HG02884 (cell line): ENCODE results near the gene ORM2.

Source experiments
- ATAC-seq: cut with Tn5 transposase; IDR thresholded peaks from one replicate; pipeline ENCODE4 v1.9.1; 2021; ENCODE audit warnings: mild to moderate bottlenecking, moderate library complexity; ENCODE audit not compliant: unreplicated experiment

Gene ORM2

DNA sequence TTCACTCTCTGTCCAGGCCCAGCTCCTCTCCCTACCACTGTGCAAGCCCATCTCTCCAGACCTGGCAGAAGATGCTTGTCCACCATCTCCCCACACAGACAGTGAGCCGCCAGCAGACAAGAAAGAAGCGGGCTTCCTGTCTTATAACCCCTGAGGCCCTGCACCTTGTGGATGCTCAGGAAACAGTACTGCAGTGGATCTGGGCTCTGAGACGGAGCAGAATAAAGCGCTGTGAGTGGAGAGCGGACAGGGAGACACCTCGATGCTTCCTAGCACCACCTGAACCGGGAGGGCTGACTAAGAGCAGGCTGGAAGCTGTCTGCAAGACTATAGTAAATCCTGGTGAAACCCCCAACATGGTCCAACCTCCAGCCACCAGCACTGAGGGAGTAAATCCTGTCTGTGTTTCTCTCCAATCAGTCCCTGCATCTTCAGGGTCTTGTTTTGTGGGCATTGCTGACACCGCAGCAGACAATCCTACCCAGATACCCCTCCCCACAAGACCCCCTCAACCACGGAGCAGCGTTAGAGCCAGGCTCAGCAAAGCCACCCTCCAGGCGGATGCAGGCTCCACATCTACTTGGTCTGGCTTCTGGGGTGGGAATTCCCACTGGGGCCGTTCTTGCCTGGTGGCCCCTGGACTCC, 18.7 kb downstream of the ORM2 start:
- no peak for ATAC-seq

DNA sequence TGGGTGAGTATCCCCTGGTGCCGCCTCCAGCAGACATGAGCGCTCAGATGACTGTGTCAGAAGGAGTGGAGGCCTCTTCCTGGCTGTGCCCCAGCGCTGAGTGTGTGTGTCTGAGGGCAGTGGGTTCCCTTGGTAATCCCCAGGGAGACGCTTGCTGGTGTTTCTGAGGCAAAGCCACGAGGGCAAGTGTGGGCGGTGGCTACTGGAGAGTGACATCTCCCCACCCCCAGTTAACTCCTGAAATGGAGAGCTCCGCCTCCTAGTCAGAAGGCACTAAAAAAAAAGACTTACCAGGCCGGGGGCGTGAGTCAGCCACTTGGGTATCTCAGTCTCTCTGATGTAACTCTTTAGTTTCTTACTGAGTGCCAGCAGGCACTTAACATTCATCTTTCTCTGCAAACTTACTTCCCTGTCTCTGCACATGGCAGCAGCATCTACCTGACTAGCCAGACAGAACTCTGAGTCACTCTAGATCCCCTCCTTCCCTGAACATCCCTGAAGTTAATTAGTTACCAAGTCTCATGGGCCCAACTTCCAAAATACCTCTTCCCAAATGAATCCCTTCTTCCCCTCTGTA, 19.3 kb downstream of the ORM2 start:
- ATAC-seq = peak; percentile 81

DNA sequence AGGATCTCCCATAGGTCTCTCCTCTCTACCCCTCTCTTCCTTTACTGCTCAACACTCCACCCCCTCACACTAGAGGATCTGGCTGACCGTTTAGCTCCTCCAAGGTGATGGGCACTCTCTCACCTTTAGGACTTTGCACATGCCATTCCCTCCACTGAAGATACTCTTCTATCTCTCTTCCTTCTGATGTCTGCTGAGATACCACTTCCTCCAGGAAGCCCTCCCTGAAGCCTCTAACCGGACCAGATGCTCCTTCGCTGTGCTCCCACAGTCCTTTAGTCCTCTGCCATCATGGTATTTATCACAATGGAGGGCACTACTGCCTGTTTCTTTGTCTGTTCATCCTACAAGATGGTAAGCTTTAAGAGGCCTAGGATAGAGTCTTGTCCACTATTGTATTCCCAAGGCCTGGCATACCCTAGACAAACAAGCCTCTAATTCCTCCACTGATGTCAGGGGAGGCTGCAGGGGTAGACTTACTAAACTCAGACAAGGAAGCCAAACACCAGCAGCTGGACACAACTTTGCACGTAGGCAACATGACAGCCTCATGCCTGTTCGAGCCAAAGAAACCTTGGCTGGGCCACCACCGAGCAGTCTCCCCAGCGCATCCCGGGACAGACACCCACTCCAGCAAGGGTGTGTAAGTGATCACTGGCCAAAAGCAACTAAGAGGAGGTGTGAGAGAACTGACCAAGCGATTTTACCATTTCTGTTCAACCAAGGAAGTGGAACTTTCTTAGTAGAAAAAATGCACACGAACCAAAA, 20.2 kb downstream of the ORM2 start:
- ATAC-seq = no peak

DNA sequence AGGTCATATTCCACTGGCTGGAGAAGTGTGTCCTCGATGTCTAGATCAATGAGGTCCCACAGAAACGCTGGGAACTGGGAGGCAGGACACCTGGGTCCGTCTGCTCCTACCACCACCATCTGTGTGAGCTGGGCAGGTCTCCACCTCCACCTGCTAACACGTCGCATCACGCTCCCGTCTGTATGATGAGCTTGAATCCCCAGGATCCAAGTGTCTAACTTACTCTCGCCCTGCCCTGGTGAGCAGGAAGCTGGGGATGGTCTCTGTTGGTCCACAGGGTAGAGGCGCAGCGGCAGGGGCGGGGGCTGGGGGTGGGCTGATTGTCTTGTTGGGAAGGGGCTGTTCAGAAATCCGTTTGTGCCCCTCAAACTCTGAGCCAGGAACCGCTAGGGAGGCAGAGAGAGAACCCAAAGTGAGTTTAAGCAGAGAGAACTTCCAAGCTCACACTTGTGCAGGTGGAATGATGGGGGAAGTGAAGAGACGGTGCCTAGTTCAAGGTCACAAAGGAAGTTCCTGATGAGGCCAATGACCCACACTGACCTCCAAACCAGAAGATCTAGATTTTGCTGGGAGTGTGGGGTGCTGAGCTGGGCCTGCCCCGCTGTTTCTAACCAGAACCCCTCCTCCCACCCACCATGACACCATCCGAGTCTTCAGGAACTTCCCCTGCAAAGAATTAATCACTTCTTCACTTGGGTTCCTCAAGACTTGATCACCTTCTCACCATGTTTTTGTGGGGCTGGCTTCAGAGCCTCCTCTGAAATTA, 21.1 kb downstream of the ORM2 start:
- ATAC-seq = no peak

DNA sequence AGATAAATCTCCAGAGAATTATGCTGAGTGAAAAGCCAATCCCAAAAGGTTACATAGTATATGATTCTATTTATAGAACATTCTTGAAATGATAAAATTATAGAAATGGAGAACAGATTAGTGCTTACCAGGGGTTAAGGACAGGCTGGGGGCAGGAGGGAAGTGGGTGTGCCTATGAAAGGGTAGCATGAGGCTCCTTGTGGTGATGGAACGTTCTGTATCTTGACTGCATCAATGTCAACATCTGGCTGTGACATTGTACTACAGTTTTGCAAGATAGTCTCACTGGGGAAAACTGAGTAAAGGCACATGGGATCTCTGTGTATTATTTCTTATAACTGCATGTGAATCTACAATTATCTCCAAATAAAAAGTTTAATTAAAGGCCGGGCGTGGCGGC, 22.3 kb downstream of the ORM2 start:
- no peak for ATAC-seq

DNA sequence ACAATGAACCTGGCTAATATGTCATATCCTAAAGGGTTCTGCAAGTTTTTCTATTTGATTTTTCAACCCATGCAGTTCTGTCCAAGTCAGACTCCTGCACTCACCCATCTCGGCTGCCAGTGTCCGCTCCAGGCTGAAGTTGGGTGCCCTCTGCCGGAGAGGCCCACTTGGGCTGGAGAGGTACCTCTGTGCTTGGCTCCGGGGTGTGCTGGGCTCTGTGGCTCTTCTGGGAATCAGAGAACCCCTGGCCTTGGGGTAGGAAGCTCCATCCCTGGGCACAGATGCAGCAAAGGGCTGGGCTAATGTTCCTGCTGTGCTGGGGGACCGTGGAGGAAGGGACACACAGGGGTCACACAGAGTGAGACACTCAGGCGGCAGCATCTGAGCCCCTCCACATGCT, 26.2 kb downstream of the ORM2 start:
- ATAC-seq = no peak

DNA sequence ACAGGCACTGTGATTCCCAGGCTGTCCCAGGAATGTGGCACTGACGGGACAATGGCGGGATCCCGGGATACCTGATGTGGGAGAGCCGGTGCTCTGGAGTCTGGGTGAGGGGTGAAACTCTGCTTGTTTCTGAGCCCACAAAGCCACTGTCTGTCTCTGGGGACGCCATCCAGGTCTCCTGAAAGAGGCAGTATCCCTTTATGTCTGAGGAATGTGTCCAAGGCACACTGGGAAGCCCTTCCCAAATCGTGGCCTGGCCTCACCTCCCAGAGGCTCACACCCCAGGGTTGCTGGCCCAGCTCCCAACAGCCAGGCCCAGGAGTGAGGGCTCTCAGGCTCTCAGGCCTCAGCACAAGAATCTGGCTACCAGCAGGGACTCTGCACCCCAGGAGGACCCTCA, 27.1 kb downstream of the ORM2 start:
- ATAC-seq = no peak

DNA sequence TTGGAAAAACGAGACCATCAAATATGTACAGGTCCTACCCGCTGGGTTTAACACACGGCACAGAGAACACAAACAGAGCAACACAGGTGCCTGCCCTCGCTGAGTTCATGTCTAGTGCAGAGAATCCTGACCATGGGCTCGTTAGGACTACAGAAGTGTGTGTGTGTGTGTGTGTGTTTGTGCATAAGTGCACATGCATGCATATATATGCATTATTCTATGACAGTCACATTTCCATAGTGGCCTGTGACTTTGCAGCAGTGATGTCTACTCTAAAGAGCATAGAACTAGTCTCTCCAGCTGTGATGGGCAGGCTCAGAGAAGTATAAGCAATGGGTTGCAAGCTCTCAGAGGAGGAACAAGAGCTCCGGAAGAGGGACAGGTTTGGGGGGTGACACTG, 27.7 kb downstream of the ORM2 start:
- no peak for ATAC-seq

DNA sequence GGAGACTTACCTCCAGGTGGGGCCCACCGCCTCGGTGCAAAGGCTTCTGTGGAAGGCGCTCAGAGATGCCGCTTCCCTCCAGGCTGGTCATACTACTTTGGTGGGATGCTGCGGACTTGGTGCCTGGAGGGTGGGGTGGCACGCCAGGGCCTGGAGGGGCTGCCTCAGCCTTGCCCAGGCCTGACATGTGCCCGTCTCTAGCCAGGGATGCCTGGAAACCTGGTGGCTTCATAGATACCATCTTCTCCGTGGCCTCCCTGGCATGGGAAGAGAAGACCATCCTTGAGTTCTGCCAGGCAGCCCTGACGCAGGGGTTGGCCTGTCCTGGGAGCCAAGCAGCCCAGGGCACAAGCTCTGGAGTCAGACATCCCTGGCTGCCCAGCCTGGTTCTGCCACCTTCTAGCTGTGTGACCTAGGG, 28.3 kb downstream of the ORM2 start:
- ATAC-seq = no peak

DNA sequence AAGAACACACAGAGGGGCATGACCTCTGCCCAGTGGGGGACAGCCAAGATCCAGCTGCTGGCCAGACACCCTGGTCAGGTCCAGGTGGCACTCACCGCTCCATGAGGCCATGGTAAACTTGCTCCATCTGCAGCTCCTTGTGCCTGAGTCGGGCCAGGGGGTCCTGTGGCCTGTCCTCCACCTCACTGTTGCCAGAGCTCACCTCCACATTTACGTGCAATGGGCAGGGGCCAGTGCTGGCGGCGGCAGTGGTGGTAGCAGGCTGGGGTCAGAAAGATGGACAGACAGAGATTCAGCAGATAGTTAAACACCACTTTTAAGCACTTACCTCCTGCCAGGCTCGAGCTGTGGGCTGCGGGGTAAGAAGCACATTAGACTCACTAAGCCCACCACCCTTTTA, 30.1 kb downstream of the ORM2 start:
- no peak for ATAC-seq

DNA sequence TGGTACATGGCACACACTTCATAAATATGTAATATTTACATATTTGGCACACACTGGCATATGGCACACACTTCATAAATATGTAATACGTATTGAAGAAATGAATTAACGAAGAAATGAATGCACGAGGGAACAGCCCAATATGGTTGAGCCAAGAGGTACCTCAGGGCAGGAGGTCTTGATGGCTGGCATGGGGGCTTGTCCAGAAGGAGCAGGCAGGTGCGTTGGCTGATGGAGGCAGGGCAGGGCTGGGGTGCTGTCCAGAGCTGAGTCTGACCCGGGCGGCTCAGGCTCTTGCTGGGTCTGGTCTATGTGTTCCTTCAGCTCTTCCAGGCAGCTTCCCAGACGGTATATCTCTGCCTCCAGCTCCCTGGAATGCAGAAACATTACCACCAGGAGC, 31.9 kb downstream of the ORM2 start:
- no peak for ATAC-seq

DNA sequence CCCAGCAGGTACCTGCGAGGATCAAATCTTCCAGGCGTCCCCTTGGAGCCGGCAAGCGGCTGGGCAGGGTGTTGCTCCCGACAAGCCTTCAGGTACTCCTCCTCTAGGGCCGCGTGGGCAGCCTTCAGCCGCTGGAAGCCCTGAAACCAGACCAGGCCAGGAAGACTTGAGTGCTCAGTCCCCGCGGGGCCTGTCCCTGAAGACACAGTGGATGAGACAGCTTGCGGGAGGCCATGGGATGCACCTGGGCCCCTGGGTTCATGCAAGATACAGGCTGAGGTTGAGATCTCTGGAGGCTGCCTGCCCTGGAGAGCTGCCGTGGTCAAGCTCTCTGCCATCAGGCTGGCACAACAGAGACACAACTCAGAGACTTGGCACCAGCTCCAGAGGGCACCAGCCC, 32.7 kb downstream of the ORM2 start:
- ATAC-seq = no peak

DNA sequence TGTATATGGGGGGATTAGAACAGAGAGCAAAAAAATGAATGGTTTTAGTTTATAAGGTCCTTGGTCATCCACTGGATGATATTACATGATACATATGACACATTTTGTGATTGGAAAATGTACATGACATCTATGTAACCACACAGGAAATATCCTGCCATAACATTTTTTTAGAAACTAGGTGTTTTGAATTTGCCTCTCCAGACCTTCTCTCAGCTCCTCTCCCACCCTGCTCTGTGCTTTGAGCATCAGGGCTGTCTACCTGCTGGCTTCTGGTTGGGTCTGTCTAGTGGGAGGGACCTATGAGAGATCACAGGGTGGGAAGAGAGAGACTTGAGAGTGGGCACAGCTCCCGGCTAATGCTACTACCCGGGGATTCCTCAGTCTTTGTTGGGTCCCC, 33.8 kb downstream of the ORM2 start:
- ATAC-seq = no peak

DNA sequence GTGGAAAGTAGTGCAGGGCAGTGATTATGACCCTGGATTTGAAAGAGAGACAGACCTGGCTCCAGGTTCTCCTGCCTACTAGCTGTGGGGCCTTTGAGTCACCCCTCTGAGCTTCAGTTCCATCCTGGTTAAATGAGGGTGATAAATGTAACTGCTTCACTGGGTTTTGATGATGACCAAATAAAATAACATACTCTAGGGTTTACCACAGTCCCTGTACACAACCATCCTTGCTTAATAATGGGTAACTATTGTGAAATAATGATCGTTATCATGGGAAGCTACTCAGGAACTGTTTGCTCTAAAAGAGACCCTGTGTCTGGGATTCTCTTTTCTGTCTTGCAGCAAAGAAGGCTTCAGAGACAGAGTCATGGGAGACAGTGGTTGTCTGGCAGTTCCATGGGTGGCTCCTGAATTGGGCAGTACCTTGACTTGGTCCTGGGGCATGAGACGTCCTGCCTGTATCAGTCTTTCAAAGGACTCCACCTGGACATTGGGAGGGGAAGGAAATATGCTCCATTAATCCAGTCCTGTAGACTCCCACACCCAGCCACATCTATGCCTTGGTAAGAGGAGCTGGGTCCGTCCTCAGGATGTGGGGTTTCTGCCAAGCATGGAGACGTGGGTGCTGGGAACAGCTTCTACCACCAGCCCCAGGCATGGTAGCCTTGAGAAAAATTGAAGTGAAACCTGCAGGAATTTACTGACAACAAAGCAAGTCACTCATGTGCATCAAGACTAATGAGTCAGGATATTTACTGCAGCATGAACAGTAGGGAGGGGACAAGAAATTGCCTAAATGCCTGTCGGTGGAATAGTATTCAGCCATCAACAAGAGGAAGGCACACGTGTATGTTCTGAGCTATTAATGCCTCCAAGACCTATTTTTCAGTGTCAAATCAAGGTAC, 34.7 kb downstream of the ORM2 start:
- no peak for ATAC-seq

DNA sequence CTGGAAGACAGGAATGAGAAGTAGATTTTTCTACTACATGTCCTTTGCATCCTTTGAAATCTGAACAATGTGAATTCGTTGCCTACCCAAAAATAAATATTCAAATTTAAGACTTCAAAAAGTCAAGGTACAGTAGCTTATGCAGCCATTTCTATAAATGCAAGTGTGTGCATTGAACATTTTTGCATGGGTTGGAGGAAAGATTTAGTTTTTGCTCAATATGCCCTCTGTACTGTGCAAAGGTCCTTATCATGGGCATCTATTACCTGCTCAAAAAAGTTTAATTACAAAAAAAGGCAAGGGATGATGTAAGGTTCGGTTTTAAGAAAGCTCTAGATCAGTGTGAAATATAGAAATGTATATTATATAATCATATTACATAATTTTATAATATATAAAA, 35.5 kb downstream of the ORM2 start:
- no peak for ATAC-seq

DNA sequence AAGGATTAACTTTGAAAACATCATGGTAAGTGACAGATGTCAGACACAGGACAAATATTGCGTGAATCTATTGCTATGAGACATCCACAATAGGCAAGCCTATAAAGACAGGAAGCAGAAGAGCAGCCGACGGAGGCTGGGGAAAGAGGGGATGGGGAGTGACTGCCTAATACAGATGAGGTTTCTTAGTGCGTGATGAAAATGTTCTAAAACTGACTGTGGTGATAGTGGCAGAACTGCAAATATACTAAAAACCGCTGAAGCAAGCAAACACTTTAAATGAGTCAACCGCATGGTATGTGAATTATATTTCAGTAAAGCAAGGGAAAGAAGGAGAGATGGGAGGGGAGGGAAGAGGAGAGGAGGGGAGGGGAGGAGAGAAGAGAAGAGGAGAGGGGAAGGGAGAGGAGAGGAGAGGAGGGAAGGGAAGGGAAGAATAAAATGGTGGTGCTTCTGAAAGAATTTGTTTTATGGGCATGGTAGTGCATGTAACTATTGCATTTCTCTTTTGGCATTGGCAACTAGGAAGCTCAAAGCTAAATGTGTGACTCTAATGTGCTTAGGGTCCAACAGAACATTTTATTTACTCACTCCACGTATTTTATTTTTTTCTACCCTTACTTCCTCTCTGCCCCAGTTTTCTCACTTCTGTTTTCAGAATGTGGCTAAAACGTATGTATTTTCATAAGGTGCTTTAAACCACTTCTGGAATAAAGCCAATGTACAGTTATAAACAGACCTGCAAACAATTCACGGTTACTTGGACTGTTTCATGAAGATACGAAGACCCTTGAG, 36.9 kb downstream of the ORM2 start:
- peak; percentile 39 for ATAC-seq

DNA sequence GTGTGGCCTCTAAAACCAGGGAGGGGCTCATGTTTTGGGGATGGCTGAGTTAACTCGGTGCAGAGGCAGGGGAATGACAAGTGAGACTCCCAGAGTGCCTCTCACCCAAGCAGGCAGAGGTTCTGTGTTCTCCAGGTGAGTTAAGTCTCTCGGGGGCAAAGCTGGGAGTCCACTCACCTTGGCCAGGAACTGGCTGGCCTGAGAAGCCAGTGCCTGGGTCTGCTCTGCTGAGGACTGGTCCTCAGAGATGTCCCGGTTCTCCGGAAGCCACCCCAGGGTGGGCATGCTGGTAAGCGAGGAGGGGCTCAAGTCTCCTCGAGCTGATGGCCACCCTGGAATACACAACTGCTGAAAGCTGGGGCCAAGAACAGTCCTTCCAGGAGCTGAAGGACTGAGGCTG, 37.7 kb downstream of the ORM2 start:
- ATAC-seq = no peak

DNA sequence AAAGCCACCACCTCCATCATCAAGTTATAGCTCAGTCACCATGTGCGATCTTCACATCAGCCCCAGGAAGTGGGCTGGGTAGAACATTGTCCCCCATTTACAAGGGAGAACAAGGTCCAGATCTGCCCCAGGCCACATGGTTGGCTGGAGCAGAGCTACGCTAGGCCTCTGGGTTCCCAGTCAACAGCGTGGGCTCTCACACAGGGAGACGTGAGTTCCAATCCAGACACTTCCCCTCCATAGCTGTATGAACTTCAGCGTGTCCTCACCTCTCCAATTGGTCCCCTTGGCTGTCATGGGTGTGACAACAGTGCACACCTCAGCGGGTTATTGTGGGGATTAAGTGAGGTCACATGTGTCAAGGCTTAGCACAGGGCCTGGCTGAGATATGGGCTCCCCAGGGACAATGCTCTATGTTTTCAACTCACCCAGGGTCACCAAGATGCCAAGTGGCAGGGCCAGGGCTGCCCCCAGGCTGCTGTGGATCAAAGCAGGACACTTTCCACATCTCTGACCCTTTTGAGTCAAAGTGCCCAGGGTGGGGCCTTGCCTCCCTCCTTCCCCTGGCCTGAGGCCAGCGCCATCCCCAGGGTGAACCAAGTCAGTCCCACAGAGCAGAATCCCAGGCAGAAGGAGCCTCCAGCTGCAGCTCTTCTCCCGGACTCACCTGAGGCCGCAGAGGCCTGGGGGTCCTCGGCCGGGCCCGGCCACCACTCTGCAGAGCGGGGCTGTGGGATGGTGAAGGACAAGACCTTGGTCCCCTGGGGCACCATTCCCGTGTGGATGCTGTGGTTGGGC, 38.3 kb downstream of the ORM2 start:
- ATAC-seq = no peak
